ENCODE data around the gene ONECUT3. TPM values are rescaled to one million over a fixed set of nuclear protein-coding genes. Genes with fewer than 3 reads are reported as not detected.

ONECUT3 gene
- polyA plus RNA-seq, 1 of the 3 experiments (the other 2 are of a cell fraction) = not detected

DNA sequence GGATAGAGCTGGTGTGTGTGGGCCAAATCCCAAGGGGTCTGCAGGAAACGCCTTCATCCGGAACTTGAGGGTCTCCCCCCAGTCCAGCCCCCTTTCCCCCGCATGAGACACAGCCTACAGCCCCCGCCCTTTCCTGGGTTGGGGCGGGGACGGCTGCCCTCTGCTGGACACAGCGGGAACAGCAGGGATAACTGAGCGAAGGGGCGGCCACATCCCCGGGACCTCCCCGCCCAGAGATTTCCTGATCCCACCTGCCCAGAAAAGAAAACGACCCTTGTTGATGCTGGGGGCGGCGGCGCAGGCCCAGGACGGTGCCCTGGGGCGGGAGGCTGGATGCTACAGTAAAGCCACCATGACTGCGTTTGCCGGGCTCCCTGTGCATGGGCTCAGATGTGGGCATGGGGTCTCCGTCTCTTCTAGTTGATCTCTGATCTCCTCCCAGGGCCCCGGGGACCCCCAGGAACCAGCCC is 14.2 kb downstream of the ONECUT3 start:
- CTCF ChIA-PET = interaction anchor here (0.7 to 9.3 kb wide), 36 partner anchors 7 to 226 kb away, joined by 3 to 128 read pairs (median 4); partner anchors contain the start of genes TCF3 and UQCR11
- DNase-seq = peak; percentile 96
- H3F3A ChIP-seq (replicated peaks; ENCODE audit: insufficient read depth) = peaks cover 5% of the 10 kb centered on the region
- TF ChIP-seq, protein P1, sequence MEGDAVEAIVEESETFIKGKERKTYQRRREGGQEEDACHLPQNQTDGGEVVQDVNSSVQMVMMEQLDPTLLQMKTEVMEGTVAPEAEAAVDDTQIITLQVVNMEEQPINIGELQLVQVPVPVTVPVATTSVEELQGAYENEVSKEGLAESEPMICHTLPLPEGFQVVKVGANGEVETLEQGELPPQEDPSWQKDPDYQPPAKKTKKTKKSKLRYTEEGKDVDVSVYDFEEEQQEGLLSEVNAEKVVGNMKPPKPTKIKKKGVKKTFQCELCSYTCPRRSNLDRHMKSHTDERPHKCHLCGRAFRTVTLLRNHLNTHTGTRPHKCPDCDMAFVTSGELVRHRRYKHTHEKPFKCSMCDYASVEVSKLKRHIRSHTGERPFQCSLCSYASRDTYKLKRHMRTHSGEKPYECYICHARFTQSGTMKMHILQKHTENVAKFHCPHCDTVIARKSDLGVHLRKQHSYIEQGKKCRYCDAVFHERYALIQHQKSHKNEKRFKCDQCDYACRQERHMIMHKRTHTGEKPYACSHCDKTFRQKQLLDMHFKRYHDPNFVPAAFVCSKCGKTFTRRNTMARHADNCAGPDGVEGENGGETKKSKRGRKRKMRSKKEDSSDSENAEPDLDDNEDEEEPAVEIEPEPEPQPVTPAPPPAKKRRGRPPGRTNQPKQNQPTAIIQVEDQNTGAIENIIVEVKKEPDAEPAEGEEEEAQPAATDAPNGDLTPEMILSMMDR (IDR thresholded peaks at IDR 0.05) = peak; percentile 92
- TF ChIP-seq SMC3 (IDR thresholded peaks at IDR 0.05; ENCODE audit: low read depth, low read length) (peak; percentile 68), RAD21 (IDR thresholded peaks at IDR 0.05; ENCODE audit: low read length) (peak; percentile 69), GATA2 (CRISPR knock-in tag; IDR thresholded peaks at IDR 0.05) (no peak), MAX (IDR thresholded peaks at IDR 0.05; ENCODE audit: low read depth) (no peak)
- no peaks in the 10 kb centered on the region for H3K79me2 ChIP-seq (ENCODE audit: insufficient read depth)
- no peak overlapping the region for H3K9ac ChIP-seq
- no peaks in the 10 kb centered on the region for H3K36me3 ChIP-seq (replicated peaks in 1 of 2; ENCODE audit: control insufficient read depth in 1 of 2, insufficient read depth in 2 of 2, low read length in 1 of 2)
- no peaks in the 10 kb centered on the region for H3K4me1 ChIP-seq (ENCODE audit: control insufficient read depth in 1 of 2, insufficient read depth in 2 of 2, low read depth in 1 of 2, low read length in 1 of 2)
- H3K27ac ChIP-seq (ENCODE audit: low read depth in 2 of 2, low read length in 1 of 2) = no peak overlapping the region
- no peak overlapping the region for H3K4me2 ChIP-seq
- peaks cover 61% of the 10 kb centered on the region for H3K27me3 ChIP-seq (ENCODE audit: insufficient read depth)
- H3K4me3 ChIP-seq (ENCODE audit: low read depth in 2 of 2, low read length in 1 of 2) = no peak overlapping the region
- POLR2A ChIA-PET = no interaction called here
- 0 out of 2 replicates have a peak, but pooled peaks cover 4% of the 10 kb centered on the region for H4K20me1 ChIP-seq (ENCODE audit: insufficient read depth)
- H2AFZ ChIP-seq (ENCODE audit: low read depth) = no peak overlapping the region
- no peaks in the 10 kb centered on the region for H3K9me2 ChIP-seq
- WGBS (ENCODE audit: low lambda C conversion rate) = 3% methylated on average over 11 of the region's 21 CpGs
- peaks cover 8% of the 10 kb centered on the region; the same call in 1 of the 2 replicates for H3K9me3 ChIP-seq

DNA sequence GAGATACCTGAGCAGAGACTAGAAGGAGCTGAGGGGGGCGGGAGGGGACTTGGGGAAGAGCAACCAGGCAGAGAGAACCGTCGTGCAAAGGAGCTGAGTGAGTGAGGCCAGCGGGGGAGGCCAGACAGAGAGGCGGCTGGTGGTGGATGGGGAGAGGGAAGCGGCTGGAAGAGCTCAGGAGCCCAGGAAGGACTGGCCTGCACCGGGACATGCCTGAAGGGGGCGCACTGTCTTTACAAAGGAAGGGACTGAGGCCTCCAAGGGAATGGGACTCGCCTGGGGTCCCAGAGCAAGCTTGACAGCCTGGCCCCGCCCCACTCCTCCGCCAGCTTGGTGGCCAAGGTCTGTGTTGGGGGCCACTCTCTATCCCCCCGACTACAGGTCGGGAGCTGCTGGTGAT is 14.9 kb downstream of the ONECUT3 start:
- Histone ChIP-seq H3F3A (replicated peaks; ENCODE audit: insufficient read depth) (peaks cover 6% of the 10 kb centered on the region), H3K4me2 (no peak overlapping the region), H4K20me1 (ENCODE audit: insufficient read depth) (0 out of 2 replicates have a peak, but pooled peaks cover 4% of the 10 kb centered on the region), H3K79me2 (ENCODE audit: insufficient read depth) (no peaks in the 10 kb centered on the region), H3K4me1 (ENCODE audit: control insufficient read depth in 1 of 2, insufficient read depth in 2 of 2, low read depth in 1 of 2, low read length in 1 of 2) (no peaks in the 10 kb centered on the region), H3K27me3 (ENCODE audit: insufficient read depth) (peaks cover 62% of the 10 kb centered on the region), H3K9ac (no peak overlapping the region), H3K4me3 (ENCODE audit: low read depth in 2 of 2, low read length in 1 of 2) (no peak overlapping the region), H2AFZ (ENCODE audit: low read depth) (no peak overlapping the region), H3K36me3 (replicated peaks in 1 of 2; ENCODE audit: control insufficient read depth in 1 of 2, insufficient read depth in 2 of 2, low read length in 1 of 2) (no peaks in the 10 kb centered on the region), H3K27ac (ENCODE audit: low read depth in 2 of 2, low read length in 1 of 2) (no peak overlapping the region), H3K9me2 (no peaks in the 10 kb centered on the region), H3K9me3 (peaks cover 8% of the 10 kb centered on the region; the same call in 1 of the 2 replicates)
- CTCF ChIA-PET = interaction anchor here (0.7 to 9.3 kb wide), 23 partner anchors 8 to 222 kb away, joined by 3 to 128 read pairs (median 4); partner anchors contain the start of gene TCF3
- WGBS (ENCODE audit: low lambda C conversion rate) = 13% methylated on average over 11 of the region's 13 CpGs
- no peak for TF ChIP-seq NRF1 (IDR thresholded peaks at IDR 0.05; ENCODE audit: low read depth, low read length)
- TF ChIP-seq RXRA (IDR thresholded peaks at IDR 0.05; ENCODE audit: borderline replicate concordance, low read depth) = no peak
- TF ChIP-seq, protein P1 (IDR thresholded peaks at IDR 0.05) = peak; percentile 41
- no peak for TF ChIP-seq MEF2A (IDR thresholded peaks at IDR 0.05; ENCODE audit: borderline replicate concordance, low read depth)
- DNase-seq = peak; percentile 58
- POLR2A ChIA-PET = no interaction called here
